Common myeloid progenitor, CD34-positive (primary cell): ENCODE data around the gene RBMS2.
"Not testable (repeated sequence)": the region's sequence is repeated elsewhere in the genome, so short reads cannot be mapped to it uniquely, and the experiment has no call there.

Source experiments
- CTCF ChIA-PET: fragments of 350-600 bp; sonication (Branson Sonifier 250); formaldehyde crosslinking; loops from one replicate; lab custom pipeline; 2021; ENCODE audit warnings: antibody characterized with exemption; lab: Charles Lee
- POLR2A ChIA-PET: fragments of 350-600 bp; sonication (Branson Sonifier 250); formaldehyde crosslinking; loops from one replicate; lab custom pipeline; 2021; ENCODE audit warnings: antibody characterized with exemption; lab: Charles Lee
- DNase-seq, 3 donors: peaks; one replicate each; pipeline versions ENCODE4 v3.0.0 to v3.0.0-alpha.2; 2013
- H3K27ac ChIP-seq, 2 experiments: 1 replicate in 1 of 2; 2 replicates in 1 of 2; pipeline ENCODE4 v1.7.0; 2013; ENCODE audit warnings: inconsistent platforms in 2 of 2, low read length in 2 of 2, mild to moderate bottlenecking in 2 of 2, low read depth in 1 of 2, moderate library complexity in 1 of 2; ENCODE audit not compliant: severe bottlenecking in 2 of 2, insufficient read depth in 1 of 2, poor library complexity in 1 of 2
- H3K27me3 ChIP-seq, 5 experiments: replicated peaks in 2 of 5; 1 replicate in 3 of 5; 2 replicates in 2 of 5; pipeline versions ENCODE4 v1.6.1 to v1.7.0; 2013; ENCODE audit warnings: low read length in 4 of 5, mild to moderate bottlenecking in 2 of 5, moderate library complexity in 2 of 5, inconsistent platforms in 1 of 5; ENCODE audit not compliant: insufficient read depth in 5 of 5, control insufficient read depth in 4 of 5
- H3K36me3 ChIP-seq, 4 experiments: 1 replicate in 2 of 4; 2 replicates in 2 of 4; pipeline versions ENCODE4 v1.6.1 to v1.7.0; 2013; ENCODE audit warnings: low read length in 3 of 4, control low read depth in 1 of 4, mild to moderate bottlenecking in 1 of 4; ENCODE audit not compliant: control insufficient read depth in 4 of 4, insufficient read depth in 4 of 4
- H3K4me1 ChIP-seq, 4 experiments: 1 replicate in 3 of 4; 2 replicates in 1 of 4; pipeline versions ENCODE4 v1.6.1 to v1.7.1; 2013; ENCODE audit warnings: low read length in 3 of 4, mild to moderate bottlenecking in 3 of 4, control low read depth in 1 of 4, inconsistent platforms in 1 of 4, moderate library complexity in 1 of 4; ENCODE audit not compliant: control insufficient read depth in 4 of 4, insufficient read depth in 4 of 4; ENCODE audit errors: control extremely low read depth in 1 of 4
- H3K4me3 ChIP-seq, 7 experiments: 1 replicate in 4 of 7; 2 replicates in 3 of 7; pipeline versions ENCODE4 v1.5.1 to v1.7.0; 2013; ENCODE audit warnings: mild to moderate bottlenecking in 7 of 7, low read length in 6 of 7, moderate library complexity in 6 of 7, inconsistent platforms in 2 of 7, low read depth in 2 of 7, control low read depth in 1 of 7; ENCODE audit not compliant: insufficient read depth in 4 of 7, control insufficient read depth in 1 of 7; ENCODE audit errors: extremely low read depth in 1 of 7
- H3K9me3 ChIP-seq, 5 experiments: 1 replicate in 4 of 5; 2 replicates in 1 of 5; pipeline versions ENCODE4 v1.6.1 to v1.7.1; 2013; ENCODE audit warnings: low read length in 4 of 5, mild to moderate bottlenecking in 2 of 5, inconsistent platforms in 1 of 5, low read depth in 1 of 5, moderate library complexity in 1 of 5; ENCODE audit not compliant: control insufficient read depth in 4 of 5, insufficient read depth in 2 of 5; ENCODE audit errors: control extremely low read depth in 1 of 5
- WGBS: methylation state at CpG from one replicate; pipeline ENCODE4 v1.1.5; 2013; ENCODE audit not compliant: insufficient coverage; 5-methylcytosine and 5-hydroxymethylcytosine counted together

Gene RBMS2

GRCh38 chr12:56514014-56514318 lies 7.7 kb upstream of the RBMS2 start:
- CTCF ChIA-PET = interaction anchor here (0.6 to 17.1 kb wide), 24 partner anchors 9 to 122 kb away, joined by 3 to 350 read pairs (median 5); partner anchors contain the start of gene BAZ2A
- not testable (repeated sequence) for H3K9me3 ChIP-seq, H3K27ac ChIP-seq, H3K27me3 ChIP-seq, H3K4me1 ChIP-seq, H3K36me3 ChIP-seq, H3K4me3 ChIP-seq, DNase-seq
- POLR2A ChIA-PET = interaction anchor here (1.4 kb wide), 1 partner anchor 67 kb away, joined by 3 read pairs; no protein-coding TSS in a partner anchor
- 50% methylated on average over 3 of the region's 4 CpGs for WGBS

GRCh38 chr12:56517854-56518253 lies 3.8 kb upstream of the RBMS2 start:
- Histone ChIP-seq H3K36me3 (no peaks in the 10 kb centered on the region), H3K27ac (no peak overlapping the region), H3K4me3 (no peak overlapping the region), H3K9me3 (no peaks in the 10 kb centered on the region), H3K4me1 (peaks cover 8 to 32% (median 19%) of the 10 kb centered on the region in 4 experiments), H3K27me3 (no peaks in the 10 kb centered on the region)
- POLR2A ChIA-PET = interaction anchor here (0.5 kb wide), 1 partner anchor 14 kb away, joined by 3 read pairs; no protein-coding TSS in a partner anchor
- WGBS = 82% methylated on average over 1 of the region's 2 CpGs
- CTCF ChIA-PET = interaction anchor here (0.8 to 17.1 kb wide), 5 partner anchors 12 to 76 kb away, joined by 3 to 350 read pairs (median 4); no protein-coding TSS in a partner anchor
- DNase-seq = no peak

- Histone ChIP-seq H3K4me3 (no peak overlapping the region), H3K27me3 (no peaks in the 10 kb centered on the region), H3K27ac (no peak overlapping the region), H3K9me3 (no peaks in the 10 kb centered on the region), H3K4me1 (peaks cover 9 to 34% (median 22%) of the 10 kb centered on the region in 4 experiments), H3K36me3 (no peaks in the 10 kb centered on the region)
- no peak for DNase-seq
- ChIA-PET CTCF (interaction anchor here (0.8 to 17.1 kb wide), 5 partner anchors 12 to 75 kb away, joined by 3 to 350 read pairs (median 4); no protein-coding TSS in a partner anchor), POLR2A (interaction anchor here (0.6 kb wide), 1 partner anchor 14 kb away, joined by 4 read pairs; no protein-coding TSS in a partner anchor)
- WGBS = 0% methylated on average over 1 of the region's 2 CpGs
These were observed 3.0 kb upstream of the RBMS2 start for GRCh38 chr12:56518570-56518969.

GRCh38 chr12:56520048-56520447 lies 1.6 kb upstream of the RBMS2 start:
- Histone ChIP-seq H3K4me1 (peaks cover 9 to 34% (median 20%) of the 10 kb centered on the region in 4 experiments), H3K36me3 (no peaks in the 10 kb centered on the region), H3K4me3 (no peak overlapping the region), H3K27ac (no peak overlapping the region), H3K27me3 (no peaks in the 10 kb centered on the region), H3K9me3 (no peaks in the 10 kb centered on the region)
- DNase-seq = no peak
- 75% methylated on average over 2 of the region's 3 CpGs for WGBS
- ChIA-PET POLR2A (no interaction called here), CTCF (interaction anchor here (0.9 to 17.1 kb wide), 6 partner anchors 12 to 116 kb away, joined by 3 to 350 read pairs (median 10); no protein-coding TSS in a partner anchor)

- POLR2A ChIA-PET = interaction anchor here (1.5 kb wide), 1 partner anchor 15 kb away, joined by 3 read pairs; no protein-coding TSS in a partner anchor
These were observed 1.1 kb upstream of the RBMS2 start for GRCh38 chr12:56520506-56520905.

GRCh38 chr12:56521209-56521589 lies 421 bp upstream of the RBMS2 start:
- Histone ChIP-seq H3K4me1 (peaks cover 9 to 34% (median 20%) of the 10 kb centered on the region in 4 experiments), H3K36me3 (no peaks in the 10 kb centered on the region), H3K4me3 (peak overlapping the region in 6 of 7 experiments; percentile 67 to 93 (median 74)), H3K27me3 (no peaks in the 10 kb centered on the region), H3K9me3 (no peaks in the 10 kb centered on the region), H3K27ac (peak overlapping the region in 1 of 2 experiments; percentile 83)
- POLR2A ChIA-PET = interaction anchor here (0.6 to 1.5 kb wide), 3 partner anchors 15 to 114 kb away, joined by 3 read pairs; no protein-coding TSS in a partner anchor
- WGBS = 89% methylated on average over 3 of the region's 8 CpGs
- no peak for DNase-seq
- CTCF ChIA-PET = interaction anchor here (0.9 to 17.1 kb wide), 11 partner anchors 9 to 89 kb away, joined by 3 to 350 read pairs (median 5); no protein-coding TSS in a partner anchor

More at GRCh38 chr12:56520506-56520905, 1.1 kb upstream of the RBMS2 start:
- Histone ChIP-seq H3K4me3 (no peak overlapping the region), H3K27me3 (no peaks in the 10 kb centered on the region), H3K9me3 (no peaks in the 10 kb centered on the region), H3K4me1 (peaks cover 9 to 34% (median 20%) of the 10 kb centered on the region in 4 experiments), H3K36me3 (no peaks in the 10 kb centered on the region), H3K27ac (no peak overlapping the region)
- WGBS = no CpG with 5 or more reads among the region's 1 CpG
- DNase-seq = no peak
- CTCF ChIA-PET = interaction anchor here (0.9 to 17.1 kb wide), 6 partner anchors 13 to 116 kb away, joined by 3 to 350 read pairs (median 10); no protein-coding TSS in a partner anchor
